HEK293 (cell line): ENCODE results near the gene TMEM41B.

ENCODE experiments used
- BCL11B ChIP-seq: fragments of 450-650 bp; formaldehyde crosslinking; IDR thresholded peaks from 2 replicates; pipeline ENCODE4 v1.5.1; 2016; ENCODE audit warnings: low read depth, missing biosample characterization, missing genetic modification characterization
- GLI2 ChIP-seq: fragments of 450-650 bp; formaldehyde crosslinking; IDR thresholded peaks from 2 replicates; pipeline ENCODE4; 2017; ENCODE audit warnings: missing biosample characterization, missing genetic modification characterization, low read depth, borderline replicate concordance
- GLIS1 ChIP-seq: fragments of 450-650 bp; formaldehyde crosslinking; IDR thresholded peaks from 2 replicates; pipeline ENCODE4 v1.5.1; 2016; ENCODE audit warnings: missing biosample characterization, missing genetic modification characterization
- HOXA7 ChIP-seq: sonication (generic); formaldehyde crosslinking; IDR thresholded peaks from 2 replicates; pipeline ENCODE4 v1.8.1; 2022; ENCODE audit warnings: missing genetic modification reagents, borderline replicate concordance
- MYNN ChIP-seq: fragments of 450-650 bp; formaldehyde crosslinking; IDR thresholded peaks from 2 replicates; pipeline ENCODE4 v1.5.1; 2016; ENCODE audit warnings: missing biosample characterization, missing genetic modification characterization, borderline replicate concordance
- PRDM1 ChIP-seq: fragments of 450-650 bp; formaldehyde crosslinking; IDR thresholded peaks from 2 replicates; pipeline ENCODE4; 2016; ENCODE audit warnings: missing biosample characterization, missing genetic modification characterization
- YY1 ChIP-seq: fragments of 450-650 bp; formaldehyde crosslinking; IDR thresholded peaks from 2 replicates; pipeline ENCODE4 v1.5.1; 2018; ENCODE audit warnings: missing biosample characterization, missing genetic modification characterization
- ZBTB48 ChIP-seq: fragments of 450-650 bp; formaldehyde crosslinking; IDR thresholded peaks from 2 replicates; pipeline ENCODE4 v1.5.1; 2016; ENCODE audit warnings: missing biosample characterization, missing genetic modification characterization
- ZBTB7A ChIP-seq: fragments of 450-650 bp; formaldehyde crosslinking; IDR thresholded peaks from 2 replicates; pipeline ENCODE4 v1.5.1; 2016; ENCODE audit warnings: low read depth, missing biosample characterization, missing genetic modification characterization
- ZFP41 ChIP-seq: fragments of 450-650 bp; formaldehyde crosslinking; IDR thresholded peaks from 2 replicates; pipeline ENCODE4 v1.5.1; 2016; ENCODE audit warnings: missing biosample characterization, missing genetic modification characterization, borderline replicate concordance
- ZNF155 ChIP-seq: fragments of 450-650 bp; formaldehyde crosslinking; IDR thresholded peaks from 2 replicates; pipeline ENCODE4 v1.5.1; 2016; ENCODE audit warnings: missing biosample characterization, missing genetic modification characterization
- ZNF214 ChIP-seq: fragments of 450-650 bp; formaldehyde crosslinking; IDR thresholded peaks from 2 replicates; pipeline ENCODE4 v1.5.1; 2017; ENCODE audit warnings: missing biosample characterization, mild to moderate bottlenecking, missing genetic modification characterization, borderline replicate concordance
- ZNF548 ChIP-seq: fragments of 450-650 bp; formaldehyde crosslinking; IDR thresholded peaks from 2 replicates; pipeline ENCODE4 v1.5.1; 2016; ENCODE audit warnings: missing biosample characterization, missing genetic modification characterization
- ZNF555 ChIP-seq: fragments of 450-650 bp; formaldehyde crosslinking; conservative IDR thresholded peaks from 2 replicates; pipeline ENCODE4 v1.5.1; 2017; ENCODE audit warnings: missing biosample characterization, mild to moderate bottlenecking, missing genetic modification characterization, inconsistent platforms
- ZNF561 ChIP-seq: fragments of 450-650 bp; IDR thresholded peaks from 2 replicates; pipeline ENCODE4 v1.5.1; 2018; ENCODE audit warnings: missing biosample characterization, missing genetic modification characterization, borderline replicate concordance
- ZNF571 ChIP-seq: fragments of 450-650 bp; formaldehyde crosslinking; IDR thresholded peaks from 2 replicates; pipeline ENCODE4 v1.5.0; 2017; ENCODE audit warnings: missing biosample characterization, missing genetic modification characterization
- ZNF610 ChIP-seq: fragments of 450-650 bp; formaldehyde crosslinking; IDR thresholded peaks from 2 replicates; pipeline ENCODE4 v1.5.1; 2016; ENCODE audit warnings: missing biosample characterization, missing genetic modification characterization, borderline replicate concordance
- ZNF664 ChIP-seq: fragments of 450-650 bp; formaldehyde crosslinking; IDR thresholded peaks from 2 replicates; pipeline ENCODE4 v1.5.1; 2016; ENCODE audit warnings: missing biosample characterization, missing genetic modification characterization
- ZNF76 ChIP-seq: fragments of 450-650 bp; formaldehyde crosslinking; IDR thresholded peaks from 2 replicates; pipeline ENCODE4; 2016; ENCODE audit warnings: low read depth, missing biosample characterization, missing genetic modification characterization, borderline replicate concordance
- ZNF777 ChIP-seq: fragments of 450-650 bp; formaldehyde crosslinking; IDR thresholded peaks from 2 replicates; pipeline ENCODE4 v1.5.1; 2017; ENCODE audit warnings: missing biosample characterization, missing genetic modification characterization, borderline replicate concordance
- ZNF785 ChIP-seq: fragments of 450-650 bp; formaldehyde crosslinking; IDR thresholded peaks from 2 replicates; pipeline ENCODE4 v1.5.1; 2016; ENCODE audit warnings: missing biosample characterization, missing genetic modification characterization
- ZNF791 ChIP-seq: fragments of 450-650 bp; formaldehyde crosslinking; IDR thresholded peaks from 2 replicates; pipeline ENCODE4 v1.5.1; 2016; ENCODE audit warnings: missing biosample characterization, missing genetic modification characterization
- ZNF837 ChIP-seq: fragments of 450-650 bp; formaldehyde crosslinking; IDR thresholded peaks from 2 replicates; pipeline ENCODE4 v1.5.1; 2016; ENCODE audit warnings: missing biosample characterization, missing genetic modification characterization
- ZSCAN23 ChIP-seq: fragments of 450-650 bp; formaldehyde crosslinking; IDR thresholded peaks from 2 replicates; pipeline ENCODE4 v1.5.1; 2016; ENCODE audit warnings: missing biosample characterization, missing genetic modification characterization
- ZSCAN30 ChIP-seq: fragments of 450-650 bp; IDR thresholded peaks from 2 replicates; pipeline ENCODE4 v1.5.1; 2018; ENCODE audit warnings: missing biosample characterization, mild to moderate bottlenecking, missing genetic modification characterization, moderate library complexity
- TF ChIP-seq, protein P1 (sequence below): fragments of 450-650 bp; formaldehyde crosslinking; IDR thresholded peaks from 2 replicates; pipeline ENCODE4; 2016; ENCODE audit warnings: missing biosample characterization, missing genetic modification characterization
- TF ChIP-seq, protein P2 (sequence below): fragments of 450-650 bp; formaldehyde crosslinking; IDR thresholded peaks from 2 replicates; pipeline ENCODE4 v1.5.1; 2017; ENCODE audit warnings: missing biosample characterization, missing genetic modification characterization
- TF ChIP-seq, protein P3 (sequence below): fragments of 450-650 bp; formaldehyde crosslinking; IDR thresholded peaks from 2 replicates; pipeline ENCODE4 v1.5.1; 2016; ENCODE audit warnings: missing biosample characterization, missing genetic modification characterization
- TF ChIP-seq, protein P4 (sequence below): fragments of 450-650 bp; formaldehyde crosslinking; IDR thresholded peaks from 2 replicates; pipeline ENCODE4 v1.5.1; 2016; ENCODE audit warnings: missing biosample characterization, missing genetic modification characterization
- TF ChIP-seq, protein P5 (sequence below): fragments of 450-650 bp; formaldehyde crosslinking; IDR thresholded peaks from 2 replicates; pipeline ENCODE4 v1.5.1; 2016; ENCODE audit warnings: missing biosample characterization, missing genetic modification characterization, borderline replicate concordance

The TMEM41B gene

DNA sequence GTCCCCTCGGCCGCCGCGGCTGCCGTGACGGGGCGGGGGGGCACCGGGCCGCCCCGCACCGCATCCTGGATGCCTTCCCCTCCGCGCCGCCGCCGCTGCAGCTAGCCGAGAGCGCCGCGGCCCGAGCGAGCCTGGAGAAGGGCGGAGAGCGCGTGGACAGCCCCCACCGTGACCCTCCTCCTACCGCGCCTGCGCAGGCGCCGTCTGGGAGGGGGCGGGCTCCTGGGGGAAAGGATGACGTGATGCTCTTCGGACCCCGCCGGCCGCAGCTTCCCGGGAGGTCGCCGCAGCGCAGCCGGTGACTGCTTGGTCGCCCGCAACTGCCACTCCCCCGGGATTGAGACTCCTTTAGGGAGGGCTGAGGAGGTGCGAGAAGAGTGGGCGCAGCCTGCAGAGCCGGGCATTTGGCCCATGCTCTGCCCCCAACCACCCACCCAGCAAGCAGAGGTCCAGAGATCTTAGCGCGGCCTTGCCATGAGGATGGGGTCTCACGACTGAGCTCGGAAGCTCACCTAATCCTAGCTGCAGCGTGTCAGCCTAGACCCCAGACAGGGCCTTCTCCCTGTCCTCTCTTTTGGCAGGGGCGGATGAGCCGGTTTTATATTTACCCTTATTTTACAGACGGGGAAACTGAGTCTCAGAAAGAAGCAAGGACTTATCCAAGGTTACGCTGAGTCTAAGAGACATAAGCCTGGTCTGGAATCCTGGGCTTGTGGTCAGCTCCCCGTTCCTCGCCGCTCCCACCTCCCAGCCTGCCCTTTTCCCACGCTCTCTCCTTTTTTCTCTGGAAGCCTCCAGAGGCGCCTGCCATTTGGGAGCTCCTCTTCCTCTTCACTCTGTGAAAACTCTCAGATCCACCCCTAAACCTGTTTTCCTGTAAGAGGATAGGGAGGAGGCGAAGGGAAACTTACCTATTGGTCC lies 48.9 kb downstream of the TMEM41B start, which contains the start of gene DENND5A (continued):
- TF ChIP-seq ZFP41 (tag by site-specific recombination), result no peak
- TF ChIP-seq ZSCAN30, result no peak
- TF ChIP-seq GLI2 (tag by site-specific recombination), result no peak
- no peak for TF ChIP-seq ZBTB48
- TF ChIP-seq ZNF214 (tag by site-specific recombination), result no peak
- no peak for TF ChIP-seq ZBTB7A (tag by site-specific recombination)
- TF ChIP-seq GLIS1, result peak; percentile 98
- TF ChIP-seq, protein P1, sequence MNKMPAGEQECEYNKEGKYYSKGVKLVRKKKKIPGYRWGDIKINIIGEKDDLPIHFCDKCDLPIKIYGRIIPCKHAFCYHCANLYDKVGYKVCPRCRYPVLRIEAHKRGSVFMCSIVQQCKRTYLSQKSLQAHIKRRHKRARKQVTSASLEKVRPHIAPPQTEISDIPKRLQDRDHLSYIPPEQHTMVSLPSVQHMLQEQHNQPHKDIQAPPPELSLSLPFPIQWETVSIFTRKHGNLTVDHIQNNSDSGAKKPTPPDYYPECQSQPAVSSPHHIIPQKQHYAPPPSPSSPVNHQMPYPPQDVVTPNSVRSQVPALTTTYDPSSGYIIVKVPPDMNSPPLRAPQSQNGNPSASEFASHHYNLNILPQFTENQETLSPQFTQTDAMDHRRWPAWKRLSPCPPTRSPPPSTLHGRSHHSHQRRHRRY (tag by site-specific recombination), result no peak
- TF ChIP-seq ZNF571 (tag by site-specific recombination), result no peak
- TF ChIP-seq BCL11B (tag by site-specific recombination), result peak; percentile 50; the same call in 1 of the 2 replicates
- TF ChIP-seq ZNF76 (tag by site-specific recombination), result no peak
- TF ChIP-seq ZNF548 (tag by site-specific recombination), result no peak
- TF ChIP-seq ZNF791 (tag by site-specific recombination), result no peak
- no peak for TF ChIP-seq ZNF664 (tag by site-specific recombination)
- no peak for TF ChIP-seq ZSCAN23 (tag by site-specific recombination)
- no peak for TF ChIP-seq ZNF155 (tag by site-specific recombination)
- no peak for TF ChIP-seq HOXA7 (CRISPR knock-in tag)
- no peak for TF ChIP-seq ZNF610
- TF ChIP-seq, protein P2, sequence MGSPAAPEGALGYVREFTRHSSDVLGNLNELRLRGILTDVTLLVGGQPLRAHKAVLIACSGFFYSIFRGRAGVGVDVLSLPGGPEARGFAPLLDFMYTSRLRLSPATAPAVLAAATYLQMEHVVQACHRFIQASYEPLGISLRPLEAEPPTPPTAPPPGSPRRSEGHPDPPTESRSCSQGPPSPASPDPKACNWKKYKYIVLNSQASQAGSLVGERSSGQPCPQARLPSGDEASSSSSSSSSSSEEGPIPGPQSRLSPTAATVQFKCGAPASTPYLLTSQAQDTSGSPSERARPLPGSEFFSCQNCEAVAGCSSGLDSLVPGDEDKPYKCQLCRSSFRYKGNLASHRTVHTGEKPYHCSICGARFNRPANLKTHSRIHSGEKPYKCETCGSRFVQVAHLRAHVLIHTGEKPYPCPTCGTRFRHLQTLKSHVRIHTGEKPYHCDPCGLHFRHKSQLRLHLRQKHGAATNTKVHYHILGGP (tag by site-specific recombination), result no peak
- no peak for TF ChIP-seq ZNF555 (tag by site-specific recombination)
- TF ChIP-seq ZNF777, result no peak
- TF ChIP-seq YY1, result no peak
- TF ChIP-seq, protein P3, sequence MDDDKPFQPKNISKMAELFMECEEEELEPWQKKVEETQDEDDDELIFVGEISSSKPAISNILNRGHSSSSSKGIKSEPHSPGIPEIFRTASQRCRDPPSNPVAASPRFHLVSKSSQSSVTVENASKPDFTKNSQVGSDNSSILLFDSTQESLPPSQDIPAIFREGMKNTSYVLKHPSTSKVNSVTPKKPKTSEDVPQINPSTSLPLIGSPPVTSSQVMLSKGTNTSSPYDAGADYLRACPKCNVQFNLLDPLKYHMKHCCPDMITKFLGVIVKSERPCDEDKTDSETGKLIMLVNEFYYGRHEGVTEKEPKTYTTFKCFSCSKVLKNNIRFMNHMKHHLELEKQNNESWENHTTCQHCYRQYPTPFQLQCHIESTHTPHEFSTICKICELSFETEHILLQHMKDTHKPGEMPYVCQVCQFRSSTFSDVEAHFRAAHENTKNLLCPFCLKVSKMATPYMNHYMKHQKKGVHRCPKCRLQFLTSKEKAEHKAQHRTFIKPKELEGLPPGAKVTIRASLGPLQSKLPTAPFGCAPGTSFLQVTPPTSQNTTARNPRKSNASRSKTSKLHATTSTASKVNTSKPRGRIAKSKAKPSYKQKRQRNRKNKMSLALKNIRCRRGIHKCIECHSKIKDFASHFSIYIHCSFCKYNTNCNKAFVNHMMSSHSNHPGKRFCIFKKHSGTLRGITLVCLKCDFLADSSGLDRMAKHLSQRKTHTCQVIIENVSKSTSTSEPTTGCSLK (tag by site-specific recombination), result no peak
- TF ChIP-seq PRDM1 (tag by site-specific recombination), result no peak
- TF ChIP-seq, protein P4, sequence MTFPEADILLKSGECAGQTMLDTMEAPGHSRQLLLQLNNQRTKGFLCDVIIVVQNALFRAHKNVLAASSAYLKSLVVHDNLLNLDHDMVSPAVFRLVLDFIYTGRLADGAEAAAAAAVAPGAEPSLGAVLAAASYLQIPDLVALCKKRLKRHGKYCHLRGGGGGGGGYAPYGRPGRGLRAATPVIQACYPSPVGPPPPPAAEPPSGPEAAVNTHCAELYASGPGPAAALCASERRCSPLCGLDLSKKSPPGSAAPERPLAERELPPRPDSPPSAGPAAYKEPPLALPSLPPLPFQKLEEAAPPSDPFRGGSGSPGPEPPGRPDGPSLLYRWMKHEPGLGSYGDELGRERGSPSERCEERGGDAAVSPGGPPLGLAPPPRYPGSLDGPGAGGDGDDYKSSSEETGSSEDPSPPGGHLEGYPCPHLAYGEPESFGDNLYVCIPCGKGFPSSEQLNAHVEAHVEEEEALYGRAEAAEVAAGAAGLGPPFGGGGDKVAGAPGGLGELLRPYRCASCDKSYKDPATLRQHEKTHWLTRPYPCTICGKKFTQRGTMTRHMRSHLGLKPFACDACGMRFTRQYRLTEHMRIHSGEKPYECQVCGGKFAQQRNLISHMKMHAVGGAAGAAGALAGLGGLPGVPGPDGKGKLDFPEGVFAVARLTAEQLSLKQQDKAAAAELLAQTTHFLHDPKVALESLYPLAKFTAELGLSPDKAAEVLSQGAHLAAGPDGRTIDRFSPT (tag by site-specific recombination), result peak; percentile 58; the same call in 1 of the 2 replicates
- TF ChIP-seq, protein P5, sequence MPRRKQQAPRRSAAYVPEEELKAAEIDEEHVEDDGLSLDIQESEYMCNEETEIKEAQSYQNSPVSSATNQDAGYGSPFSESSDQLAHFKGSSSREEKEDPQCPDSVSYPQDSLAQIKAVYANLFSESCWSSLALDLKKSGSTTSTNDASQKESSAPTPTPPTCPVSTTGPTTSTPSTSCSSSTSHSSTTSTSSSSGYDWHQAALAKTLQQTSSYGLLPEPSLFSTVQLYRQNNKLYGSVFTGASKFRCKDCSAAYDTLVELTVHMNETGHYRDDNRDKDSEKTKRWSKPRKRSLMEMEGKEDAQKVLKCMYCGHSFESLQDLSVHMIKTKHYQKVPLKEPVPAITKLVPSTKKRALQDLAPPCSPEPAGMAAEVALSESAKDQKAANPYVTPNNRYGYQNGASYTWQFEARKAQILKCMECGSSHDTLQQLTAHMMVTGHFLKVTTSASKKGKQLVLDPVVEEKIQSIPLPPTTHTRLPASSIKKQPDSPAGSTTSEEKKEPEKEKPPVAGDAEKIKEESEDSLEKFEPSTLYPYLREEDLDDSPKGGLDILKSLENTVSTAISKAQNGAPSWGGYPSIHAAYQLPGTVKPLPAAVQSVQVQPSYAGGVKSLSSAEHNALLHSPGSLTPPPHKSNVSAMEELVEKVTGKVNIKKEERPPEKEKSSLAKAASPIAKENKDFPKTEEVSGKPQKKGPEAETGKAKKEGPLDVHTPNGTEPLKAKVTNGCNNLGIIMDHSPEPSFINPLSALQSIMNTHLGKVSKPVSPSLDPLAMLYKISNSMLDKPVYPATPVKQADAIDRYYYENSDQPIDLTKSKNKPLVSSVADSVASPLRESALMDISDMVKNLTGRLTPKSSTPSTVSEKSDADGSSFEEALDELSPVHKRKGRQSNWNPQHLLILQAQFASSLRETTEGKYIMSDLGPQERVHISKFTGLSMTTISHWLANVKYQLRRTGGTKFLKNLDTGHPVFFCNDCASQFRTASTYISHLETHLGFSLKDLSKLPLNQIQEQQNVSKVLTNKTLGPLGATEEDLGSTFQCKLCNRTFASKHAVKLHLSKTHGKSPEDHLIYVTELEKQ (tag by site-specific recombination), result no peak
- no peak for TF ChIP-seq MYNN (tag by site-specific recombination)
- TF ChIP-seq ZNF785, result no peak
- no peak for TF ChIP-seq ZNF561 (tag by site-specific recombination)
- TF ChIP-seq ZNF837 (tag by site-specific recombination), result no peak
